GM19452 (cell line): Measurements from ENCODE around the gene ZNF554.
A peak's percentile ranks its signal among the peaks of the same experiment; 100 is the strongest.

Source experiments
- ATAC-seq: cut with Tn5 transposase; IDR thresholded peaks from one replicate; pipeline ENCODE4 v1.9.1; 2021; ENCODE audit not compliant: unreplicated experiment

ZNF554 gene

GRCh38 chr19:2819540-2820111 lies at the start of gene ZNF554:
TSS of gene ZNF554 (plus strand) at chr19:2819868. CDS start at chr19:2820072, 204 bp downstream.
- peak; percentile 90 for ATAC-seq

GRCh38 chr19:2770055-2771013 lies 49.3 kb upstream of the ZNF554 start:
- no peak for ATAC-seq

GRCh38 chr19:2771786-2772674 lies 47.6 kb upstream of the ZNF554 start:
- no peak for ATAC-seq

GRCh38 chr19:2774083-2774679 lies 45.5 kb upstream of the ZNF554 start:
- ATAC-seq: no peak

GRCh38 chr19:2774953-2775555 lies 44.6 kb upstream of the ZNF554 start:
- ATAC-seq: no peak

- ATAC-seq: no peak
Observed at GRCh38 chr19:2775556-2776430, 43.9 kb upstream of the ZNF554 start.

GRCh38 chr19:2777952-2778683 lies 41.5 kb upstream of the ZNF554 start:
- no peak for ATAC-seq

- ATAC-seq: no peak
Observed at GRCh38 chr19:2779121-2779740, 40.4 kb upstream of the ZNF554 start.

GRCh38 chr19:2780284-2780683 lies 39.4 kb upstream of the ZNF554 start:
- no peak for ATAC-seq

GRCh38 chr19:2782329-2782935 lies 37.2 kb upstream of the ZNF554 start:
- ATAC-seq: no peak

GRCh38 chr19:2782936-2783780 lies 36.5 kb upstream of the ZNF554 start, which contains the start of gene SGTA:
TSS of gene SGTA (minus strand) at chr19:2783273. CDS start at chr19:2769068, 14,205 bp downstream.
- ATAC-seq: peak; percentile 69

- ATAC-seq: no peak
Observed at GRCh38 chr19:2783781-2784145, 35.9 kb upstream of the ZNF554 start.

- peak; percentile 58 for ATAC-seq
Observed at GRCh38 chr19:2785244-2785997, 34.2 kb upstream of the ZNF554 start, which contains the start of gene THOP1. TSS of gene THOP1 (plus strand) at chr19:2785503. CDS start at chr19:2785663, 160 bp downstream.

- ATAC-seq: no peak
Observed at GRCh38 chr19:2787115-2787514, 32.6 kb upstream of the ZNF554 start.

- no peak for ATAC-seq
Observed at GRCh38 chr19:2788237-2788636, 31.4 kb upstream of the ZNF554 start.

GRCh38 chr19:2790194-2790556 lies 29.5 kb upstream of the ZNF554 start:
- ATAC-seq: no peak
